ENCODE data around the gene ATAD2B.

The ATAD2B gene

DNA sequence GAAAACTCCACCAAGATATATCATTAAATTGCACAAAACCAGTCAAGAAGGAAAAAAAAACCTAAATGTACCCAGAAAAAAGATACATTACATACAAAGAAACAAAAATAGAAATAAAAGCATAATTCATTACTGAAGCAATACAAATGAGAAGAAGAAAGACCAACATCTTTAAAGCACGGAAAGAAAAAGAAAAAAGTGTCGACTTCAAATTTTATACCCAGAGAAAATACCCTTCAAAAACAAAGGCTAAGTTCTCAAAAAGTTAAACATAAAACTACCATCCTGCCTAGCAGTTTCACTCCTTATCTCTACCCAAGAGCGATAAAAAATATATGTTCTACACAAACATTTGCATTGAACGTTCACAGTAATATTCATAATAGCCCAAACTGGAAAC lies 82.0 kb downstream of the ATAD2B start:
- H3K27ac ChIP-seq = no peak overlapping the region
- TF ChIP-seq, protein P1, sequence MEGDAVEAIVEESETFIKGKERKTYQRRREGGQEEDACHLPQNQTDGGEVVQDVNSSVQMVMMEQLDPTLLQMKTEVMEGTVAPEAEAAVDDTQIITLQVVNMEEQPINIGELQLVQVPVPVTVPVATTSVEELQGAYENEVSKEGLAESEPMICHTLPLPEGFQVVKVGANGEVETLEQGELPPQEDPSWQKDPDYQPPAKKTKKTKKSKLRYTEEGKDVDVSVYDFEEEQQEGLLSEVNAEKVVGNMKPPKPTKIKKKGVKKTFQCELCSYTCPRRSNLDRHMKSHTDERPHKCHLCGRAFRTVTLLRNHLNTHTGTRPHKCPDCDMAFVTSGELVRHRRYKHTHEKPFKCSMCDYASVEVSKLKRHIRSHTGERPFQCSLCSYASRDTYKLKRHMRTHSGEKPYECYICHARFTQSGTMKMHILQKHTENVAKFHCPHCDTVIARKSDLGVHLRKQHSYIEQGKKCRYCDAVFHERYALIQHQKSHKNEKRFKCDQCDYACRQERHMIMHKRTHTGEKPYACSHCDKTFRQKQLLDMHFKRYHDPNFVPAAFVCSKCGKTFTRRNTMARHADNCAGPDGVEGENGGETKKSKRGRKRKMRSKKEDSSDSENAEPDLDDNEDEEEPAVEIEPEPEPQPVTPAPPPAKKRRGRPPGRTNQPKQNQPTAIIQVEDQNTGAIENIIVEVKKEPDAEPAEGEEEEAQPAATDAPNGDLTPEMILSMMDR (IDR thresholded peaks at IDR 0.05) = no peak
- no peak for TF ChIP-seq ZFX (IDR thresholded peaks at IDR 0.05; ENCODE audit: borderline replicate concordance)

DNA sequence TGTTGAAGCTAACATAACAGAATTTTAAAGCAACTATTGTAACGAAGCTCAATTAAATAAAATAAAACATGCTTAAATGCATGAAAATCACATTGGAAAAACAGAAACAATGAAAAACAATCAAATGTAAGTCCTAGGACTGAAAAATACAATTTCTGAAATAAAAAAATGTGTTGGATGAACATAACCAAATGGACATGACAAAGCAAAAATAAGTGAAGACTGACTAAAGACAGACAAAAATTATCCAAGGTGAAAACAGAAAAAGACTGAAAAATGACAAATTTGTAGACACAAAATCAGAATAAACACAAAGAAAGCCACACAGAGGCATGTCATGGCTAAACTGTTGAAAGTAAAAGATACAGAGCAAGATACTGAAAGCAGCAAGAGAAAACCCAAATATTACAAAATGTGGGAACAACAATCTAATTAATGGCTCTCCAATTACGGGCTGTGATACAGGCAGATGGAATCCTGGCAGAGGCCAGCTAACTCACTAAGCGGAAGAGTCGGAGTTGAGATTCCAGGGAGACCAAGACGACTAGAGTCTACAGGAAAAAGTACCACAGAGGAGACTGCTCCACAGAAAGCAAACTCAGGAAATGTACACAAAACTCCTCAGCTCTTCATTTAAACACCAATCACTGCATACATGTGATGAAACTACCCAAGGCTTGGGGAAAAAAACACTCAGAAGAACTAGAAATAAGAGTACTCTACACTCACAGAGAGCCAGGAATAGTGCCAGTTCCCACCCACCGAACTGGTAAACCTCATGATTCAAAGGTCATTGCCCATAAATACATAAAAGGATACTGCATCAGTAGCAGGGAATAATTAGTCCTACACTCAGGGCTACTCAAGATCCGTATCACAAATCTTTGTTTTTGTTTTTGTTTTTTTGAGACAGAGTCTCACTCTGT lies 83.6 kb downstream of the ATAD2B start:
- H3K27ac ChIP-seq = no peak overlapping the region
- TF ChIP-seq ZFX (IDR thresholded peaks at IDR 0.05; ENCODE audit: borderline replicate concordance) = no peak
- TF ChIP-seq, protein P1 (IDR thresholded peaks at IDR 0.05) = no peak

- no peak for TF ChIP-seq ZFX (IDR thresholded peaks at IDR 0.05; ENCODE audit: borderline replicate concordance)
- TF ChIP-seq, protein P1 (IDR thresholded peaks at IDR 0.05) = no peak
- H3K27ac ChIP-seq = no peak overlapping the region
Observed at GRCh38 chr2:23839919-23840578, 86.9 kb downstream of the ATAD2B start.

DNA sequence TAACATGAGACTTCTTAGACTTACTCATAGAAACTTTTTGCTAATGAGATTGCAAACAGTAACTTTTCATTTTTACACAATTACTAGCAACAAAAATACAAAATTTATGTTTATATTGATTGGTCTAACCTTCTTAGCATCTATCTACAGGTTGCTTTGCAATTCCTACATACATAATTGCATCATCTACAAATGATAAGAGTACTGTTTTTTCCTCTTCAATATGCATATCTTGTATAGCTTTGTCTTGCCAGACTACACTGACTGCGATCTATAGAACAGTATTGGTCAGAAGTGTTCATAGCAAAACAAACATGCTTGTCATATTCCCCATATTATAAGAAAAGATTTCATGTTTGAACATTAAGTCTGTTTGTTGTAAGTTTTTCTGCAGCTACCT lies 87.9 kb downstream of the ATAD2B start:
- H3K27ac ChIP-seq = no peak overlapping the region

DNA sequence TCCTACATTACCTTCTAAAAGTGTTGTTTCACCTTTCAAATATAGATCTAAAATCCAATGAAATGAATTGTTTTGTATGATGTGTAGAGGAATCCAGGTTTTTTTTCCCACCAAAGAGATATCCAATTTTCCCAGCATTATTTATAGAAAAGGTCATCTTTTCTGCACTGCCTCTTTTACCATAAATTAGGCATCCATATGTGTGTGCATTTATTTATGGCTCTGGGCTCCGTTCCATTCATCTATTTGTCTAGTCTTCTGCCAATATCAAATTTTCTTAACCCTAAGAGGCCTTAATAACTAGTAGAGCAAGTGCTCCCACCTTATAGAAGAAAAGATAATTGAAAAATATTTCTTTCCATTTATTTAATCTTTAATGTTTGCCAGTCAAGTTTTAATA lies 88.3 kb downstream of the ATAD2B start:
- H3K27ac ChIP-seq = no peak overlapping the region
- no peak for TF ChIP-seq ZFX (IDR thresholded peaks at IDR 0.05; ENCODE audit: borderline replicate concordance)
- TF ChIP-seq, protein P1 (IDR thresholded peaks at IDR 0.05) = no peak

More for the DNA sequence above, 87.9 kb downstream of the ATAD2B start:
- TF ChIP-seq, protein P1 (IDR thresholded peaks at IDR 0.05) = no peak
- TF ChIP-seq ZFX (IDR thresholded peaks at IDR 0.05; ENCODE audit: borderline replicate concordance) = no peak

DNA sequence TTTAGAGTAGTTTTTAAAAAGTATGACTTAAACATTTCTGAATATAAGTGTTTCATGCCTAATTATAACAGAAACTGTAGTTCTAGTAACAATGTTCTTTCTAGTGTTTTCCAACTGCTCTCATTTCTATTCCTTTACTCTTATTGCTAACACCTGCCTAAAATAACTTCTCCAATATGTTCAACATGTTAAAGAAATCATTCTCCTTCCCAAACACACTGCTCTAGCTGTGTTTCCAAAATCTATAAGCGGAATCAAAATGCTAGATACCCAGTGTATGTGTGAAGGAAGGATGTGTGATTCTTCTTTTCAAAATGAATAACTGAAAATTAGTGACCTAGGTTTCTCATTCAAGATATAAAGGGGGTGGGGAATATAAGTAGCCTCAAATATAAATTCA lies 89.1 kb downstream of the ATAD2B start:
- H3K27ac ChIP-seq = no peak overlapping the region
- TF ChIP-seq, protein P1 (IDR thresholded peaks at IDR 0.05) = no peak
- TF ChIP-seq ZFX (IDR thresholded peaks at IDR 0.05; ENCODE audit: borderline replicate concordance) = no peak
